IMR-90 (cell line): ENCODE results near the gene PMAIP1. TPM values are rescaled to one million over a fixed set of nuclear protein-coding genes. Genes with fewer than 3 reads are reported as not detected.

Experiments
- ATAC-seq: fragments of 200-7000 bp; cut with Tn5 transposase; 2 replicates; pipeline ENCODE4 v1.9.1; 2020; ENCODE audit warnings: low read depth, mild to moderate bottlenecking, moderate library complexity
- BruUV-seq: library from RNA; stranded (reverse); fragments of 400-500 nt; replicated peaks from 2 replicates; lab custom pipeline; 2021; lab: Mats Ljungman, UMichigan
- CTCF ChIA-PET: fragments of 300-600 bp; formaldehyde crosslinking; extraction: SDS; loops from one replicate; lab custom pipeline; 2021; ENCODE audit warnings: antibody characterized with exemption; lab: Yijun Ruan, JAX
- POLR2A ChIA-PET: fragments of 300-600 bp; sonication (Branson Sonifier 250); formaldehyde crosslinking; loops from one replicate; lab custom pipeline; 2022; ENCODE audit warnings: antibody characterized with exemption; ENCODE audit not compliant: unreplicated experiment; lab: Charles Lee
- DNase-seq: peaks from one replicate; pipeline ENCODE4 v3.0.0; 2013
- H2AFZ ChIP-seq: replicated peaks from 2 replicates; pipeline ENCODE3; 2013; ENCODE audit warnings: low read length, mild to moderate bottlenecking; ENCODE audit not compliant: poor library complexity
- H2AK5ac ChIP-seq: 2 replicates; pipeline ENCODE4 v1.6.1; 2013; ENCODE audit warnings: low read depth, low read length, inconsistent platforms
- H2AK9ac ChIP-seq: replicated peaks from 2 replicates; pipeline ENCODE3; 2013; ENCODE audit warnings: mild to moderate bottlenecking, low read depth, low read length, moderate library complexity; ENCODE audit not compliant: poor library complexity
- H2BK120ac ChIP-seq: 2 replicates; pipeline ENCODE4 v1.6.1; 2013; ENCODE audit warnings: low read depth, low read length, inconsistent platforms
- H2BK15ac ChIP-seq: 3 replicates; pipeline ENCODE4 v1.6.1; 2013; ENCODE audit warnings: low read depth, low read length, inconsistent platforms
- H2BK20ac ChIP-seq: 2 replicates; pipeline ENCODE4 v1.6.1; 2013; ENCODE audit warnings: low read depth, mild to moderate bottlenecking, inconsistent platforms, low read length, moderate library complexity
- H2BK5ac ChIP-seq: 2 replicates; pipeline ENCODE4 v1.6.1; 2013; ENCODE audit warnings: mild to moderate bottlenecking, low read depth, low read length, inconsistent platforms; ENCODE audit not compliant: poor library complexity, severe bottlenecking
- H3K14ac ChIP-seq: replicated peaks from 2 replicates; pipeline ENCODE4 v1.6.1; 2013; ENCODE audit warnings: low read depth, low read length, inconsistent platforms
- H3K18ac ChIP-seq: 2 replicates; pipeline ENCODE4 v1.6.1; 2013; ENCODE audit warnings: low read depth, low read length, control low read depth
- H3K23ac ChIP-seq: 2 replicates; pipeline ENCODE4 v1.6.1; 2013; ENCODE audit warnings: low read depth, low read length, inconsistent platforms
- H3K27ac ChIP-seq: 2 replicates; pipeline ENCODE4 v1.5.1; 2013; ENCODE audit warnings: mild to moderate bottlenecking, control low read depth, low read length; ENCODE audit not compliant: insufficient read depth
- H3K27me3 ChIP-seq: 2 replicates; pipeline ENCODE4 v1.6.1; 2013; ENCODE audit warnings: low read length; ENCODE audit not compliant: control insufficient read depth, insufficient read depth
- H3K36me3 ChIP-seq: 2 replicates; pipeline ENCODE4 v1.6.1; 2013; ENCODE audit warnings: low read length, mixed read lengths; ENCODE audit not compliant: control insufficient read depth, insufficient read depth
- H3K4ac ChIP-seq: 2 replicates; pipeline ENCODE4 v1.6.1; 2013; ENCODE audit warnings: low read depth, low read length, inconsistent platforms
- H3K4me1 ChIP-seq: 2 replicates; pipeline ENCODE4 v1.6.1; 2013; ENCODE audit warnings: low read length, mixed read lengths; ENCODE audit not compliant: control insufficient read depth, insufficient read depth
- H3K4me2 ChIP-seq: 2 replicates; pipeline ENCODE4 v1.6.1; 2013; ENCODE audit warnings: low read depth, mild to moderate bottlenecking, control low read depth, low read length, moderate library complexity
- H3K4me3 ChIP-seq: 2 replicates; pipeline ENCODE4 v1.5.1; 2013; ENCODE audit warnings: low read depth, mild to moderate bottlenecking, control low read depth, low read length, moderate library complexity; ENCODE audit not compliant: insufficient read depth
- H3K56ac ChIP-seq: 2 replicates; pipeline ENCODE4 v1.6.1; 2013; ENCODE audit warnings: low read length, inconsistent platforms; ENCODE audit not compliant: insufficient read depth; ENCODE audit errors: extremely low read depth
- H3K79me1 ChIP-seq, 2 experiments: 2 replicates each; pipeline ENCODE4 v1.6.1; 2013; ENCODE audit warnings: low read length in 2 of 2, inconsistent platforms in 1 of 2, low read depth in 1 of 2
- H3K9ac ChIP-seq: 2 replicates; pipeline ENCODE4 v1.6.1; 2013; ENCODE audit warnings: low read depth, low read length, control low read depth
- H3K9me1 ChIP-seq: 2 replicates; pipeline ENCODE4 v1.6.1; 2013; ENCODE audit warnings: low read length, inconsistent platforms; ENCODE audit not compliant: insufficient read depth
- H3K9me3 ChIP-seq: 2 replicates; pipeline ENCODE4 v1.6.1; 2013; ENCODE audit warnings: low read length; ENCODE audit not compliant: control insufficient read depth, insufficient read depth
- H4K20me1 ChIP-seq: 2 replicates; pipeline ENCODE4 v1.6.1; 2013; ENCODE audit warnings: low read length, inconsistent platforms; ENCODE audit not compliant: insufficient read depth
- H4K5ac ChIP-seq: 2 replicates; pipeline ENCODE4 v1.6.1; 2013; ENCODE audit warnings: mild to moderate bottlenecking, low read depth, low read length, control low read depth
- H4K8ac ChIP-seq, 2 experiments: 2 replicates each; pipeline ENCODE4 v1.6.1; 2013; ENCODE audit warnings: low read depth in 2 of 2, low read length in 2 of 2, control low read depth in 1 of 2, inconsistent platforms in 1 of 2
- H4K91ac ChIP-seq: 2 replicates; pipeline ENCODE4 v1.6.1; 2013; ENCODE audit warnings: low read depth, low read length, inconsistent platforms; ENCODE audit not compliant: insufficient read depth
- BHLHE40 ChIP-seq: fragments of 150-350 bp; IDR thresholded peaks from 2 replicates; pipeline ENCODE4 v1.6.1; 2016; ENCODE audit warnings: mild to moderate bottlenecking, low read depth, low read length
- MXI1 ChIP-seq: IDR thresholded peaks from 2 replicates; pipeline ENCODE4 v1.6.1; 2012; ENCODE audit warnings: low read depth, mild to moderate bottlenecking, low read length, moderate library complexity, borderline replicate concordance
- WGBS, 2 experiments: methylation state at CpG; one replicate each; pipeline versions ENCODE4 v1.1.5 to v1.1.7; 2013; ENCODE audit warnings: missing lambda C conversion rate in 2 of 2; ENCODE audit not compliant: insufficient read length in 1 of 2; ENCODE audit errors: extremely low coverage in 2 of 2; 5-methylcytosine and 5-hydroxymethylcytosine counted together
- dilution Hi-C: fragments of 300-500 bp; cut with HindIII; formaldehyde crosslinking; loops from one replicate; pipeline ENCODE4 v1.14.3; 2018; ENCODE audit warnings: low sequenced_read_pairs; ENCODE audit not compliant: unreplicated experiment
- in situ Hi-C: fragments of 300-500 bp; cut with MboI; formaldehyde crosslinking; loops from 3 replicates; pipeline ENCODE4 v1.14.3; 2019; ENCODE audit warnings: low sequenced_read_pairs, inconsistent platforms, mixed read lengths
- intact Hi-C: fragments of 100-400 bp; cut with micrococcal nuclease; formaldehyde crosslinking; loops from 2 replicates; pipeline ENCODE4 v1.10.0; 2022
- polyA plus RNA-seq, 3 experiments: library from polyadenylated mRNA; depleted of rRNA; stranded (reverse); fragments of >200 nt; gene quantifications; 2 replicates each; pipeline ENCODE4 v1.2.3, GENCODE V29; 2012; ENCODE audit warnings: low replicate concordance in 1 of 3
- total RNA-seq: library from RNA; depleted of rRNA; stranded (reverse); fragments of >200 nt; gene quantifications from 2 replicates; pipeline ENCODE4 v1.2.3, GENCODE V29; 2012

Gene PMAIP1
- total and polyA plus RNA-seq, 2 of the 4 experiments (the other 2 are of a cell fraction) = 14.0 to 30.1 TPM

- Histone ChIP-seq H3K4me1 (peaks cover 16% of the 10 kb centered on the region), H3K79me1 (peaks cover 0 to 8% of the 10 kb centered on the region in 2 experiments; a peak in 1 of 4 replicates), H2AK9ac (no peak overlapping the region), H4K8ac (no peak overlapping the region), H3K36me3 (no peaks in the 10 kb centered on the region), H3K18ac (no peak overlapping the region), H4K20me1 (no peaks in the 10 kb centered on the region), H3K4ac (no peak overlapping the region; the same call in 1 of the 2 replicates), H3K14ac (no peak overlapping the region), H2BK5ac (peak overlapping the region; percentile 39), H3K23ac (no peak overlapping the region), H3K4me3 (no peak overlapping the region), H2BK15ac (no peak overlapping the region), H2AK5ac (no peak overlapping the region), H2BK120ac (no peak overlapping the region; the same call in 1 of the 2 replicates), H3K27me3 (no peaks in the 10 kb centered on the region), H2AFZ (no peak overlapping the region), H4K5ac (no peak overlapping the region), H4K91ac (no peak overlapping the region), H3K9ac (no peak overlapping the region), H3K9me1 (peaks cover 9% of the 10 kb centered on the region), H3K4me2 (no peak overlapping the region), H3K56ac (no peak overlapping the region), H2BK20ac (no peak overlapping the region), H3K9me3 (no peaks in the 10 kb centered on the region), H3K27ac (no peak overlapping the region)
- DNase-seq (no peak), ATAC-seq (no peak)
- intact Hi-C loops = no loop called here
- dilution Hi-C loops = no loop called here
- CTCF ChIA-PET = no interaction called here
- TF ChIP-seq BHLHE40 = no peak
- no peak for TF ChIP-seq MXI1
- POLR2A ChIA-PET = interaction anchor here (0.6 kb wide), 1 partner anchor 99 kb away, joined by 4 read pairs; no protein-coding TSS in a partner anchor
- WGBS, 2 experiments = no CpG with 5 or more reads among the region's 1 CpG
- in situ Hi-C loops = no loop called here
- BruUV-seq = no TSS peak
Observed at GRCh38 chr18:59877361-59877760, 22.4 kb upstream of the PMAIP1 start.
